ENCODE results near the gene FRMD8. TPM values are rescaled to one million over a fixed set of nuclear protein-coding genes. Genes with fewer than 3 reads are reported as not detected.
A peak's percentile ranks its signal among the peaks of the same experiment; 100 is the strongest.

The FRMD8 gene
- total and polyA plus RNA-seq, 9 of the 15 experiments (the other 6 are each of a cell fraction or from before 2014, with no cell fraction given) = 4.5 to 54.5 (median 15.8) TPM

DNA sequence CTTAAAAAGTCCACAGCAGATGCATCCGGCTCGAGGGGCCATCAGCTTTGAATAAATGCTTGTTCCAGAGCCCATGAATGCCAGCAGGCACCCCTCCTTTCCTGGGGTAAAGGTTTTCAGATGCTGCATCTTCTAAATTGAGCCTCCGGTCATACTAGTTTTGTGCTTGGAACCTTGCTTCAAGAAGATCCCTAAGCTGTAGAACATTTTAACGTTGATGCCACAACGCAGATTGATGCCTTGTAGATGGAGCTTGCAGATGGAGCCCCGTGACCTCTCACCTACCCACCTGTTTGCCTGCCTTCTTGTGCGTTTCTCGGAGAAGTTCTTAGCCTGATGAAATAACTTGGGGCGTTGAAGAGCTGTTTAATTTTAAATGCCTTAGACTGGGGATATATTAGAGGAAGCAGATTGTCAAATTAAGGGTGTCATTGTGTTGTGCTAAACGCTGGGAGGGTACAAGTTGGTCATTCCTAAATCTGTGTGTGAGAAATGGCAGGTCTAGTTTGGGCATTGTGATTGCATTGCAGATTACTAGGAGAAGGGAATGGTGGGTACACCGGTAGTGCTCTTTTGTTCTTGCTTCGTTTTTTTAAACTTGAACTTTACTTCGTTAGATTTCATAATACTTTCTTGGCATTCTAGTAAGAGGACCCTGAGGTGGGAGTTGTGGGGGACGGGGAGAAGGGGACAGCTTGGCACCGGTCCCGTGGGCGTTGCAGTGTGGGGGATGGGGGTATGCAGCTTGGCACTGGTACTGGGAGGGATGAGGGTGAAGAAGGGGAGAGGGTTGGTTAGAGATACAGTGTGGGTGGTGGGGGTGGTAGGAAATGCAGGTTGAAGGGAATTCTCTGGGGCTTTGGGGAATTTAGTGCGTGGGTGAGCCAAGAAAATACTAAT is 38.0 kb downstream of the FRMD8 start (continued):
- TF ChIP-seq ZNF830 (CRISPR knock-in tag; IDR thresholded peaks at IDR 0.05) (no peak), DPF2 (IDR thresholded peaks at IDR 0.05) (no peak), ZNF707 (CRISPR knock-in tag; conservative IDR thresholded peaks at IDR 0.05) (no peak), NONO (IDR thresholded peaks at IDR 0.05; ENCODE audit: low read depth in 2 of 2, low read length in 1 of 2) (0 out of 4 replicates have a peak, but pooled peaks of 1 of the 2 experiments have one; percentile 23), ATF7 (IDR thresholded peaks at IDR 0.05) (no peak), CHCHD3 (CRISPR knock-in tag; IDR thresholded peaks at IDR 0.05) (no peak), ILF3 (IDR thresholded peaks at IDR 0.05; ENCODE audit: borderline replicate concordance) (no peak), ZNF174 (CRISPR knock-in tag; IDR thresholded peaks at IDR 0.05) (no peak; the same call in 1 of the 2 replicates), SRSF9 (IDR thresholded peaks at IDR 0.05; ENCODE audit: borderline replicate concordance, low read depth, low read length) (no peak), CTBP1 (IDR thresholded peaks at IDR 0.05; ENCODE audit: borderline replicate concordance) (0 out of 2 replicates have a peak, but pooled peaks have one; percentile 9), CREM (IDR thresholded peaks at IDR 0.05; ENCODE audit: low read depth) (0 out of 2 replicates have a peak, but pooled peaks have one; percentile 4), TBL1XR1 (IDR thresholded peaks at IDR 0.05; ENCODE audit: low read length in 2 of 2) (peak; percentile 54 to 60; a peak in 3 of 4 replicates), PHB2 (IDR thresholded peaks at IDR 0.05; ENCODE audit: low read depth) (no peak), ZFPM2 (CRISPR knock-in tag; IDR thresholded peaks at IDR 0.05) (no peak; the same call in 1 of the 2 replicates), NR2C2 (CRISPR knock-in tag; IDR thresholded peaks at IDR 0.05) (no peak), NR2C2 (tag; IDR thresholded peaks at IDR 0.05) (no peak), ETV5 (CRISPR knock-in tag; IDR thresholded peaks at IDR 0.05; ENCODE audit: low read depth) (no peak), ZNF584 (CRISPR knock-in tag; IDR thresholded peaks at IDR 0.05; ENCODE audit: low read depth) (no peak), IFI16 (CRISPR knock-in tag; IDR thresholded peaks at IDR 0.05) (no peak), ARID2 (IDR thresholded peaks at IDR 0.05) (0 out of 2 replicates have a peak, but pooled peaks have one; percentile 11), PCBP1 (IDR thresholded peaks at IDR 0.05; ENCODE audit: low read depth, low read length, poor library complexity, severe bottlenecking) (peak; percentile 95), ZNF311 (CRISPR knock-in tag; IDR thresholded peaks at IDR 0.05) (no peak), ETS2 (tag; IDR thresholded peaks at IDR 0.05; ENCODE audit: borderline replicate concordance, poor library complexity, severe bottlenecking) (no peak), PHF8 (IDR thresholded peaks at IDR 0.05; ENCODE audit: borderline replicate concordance, low read length) (peak; percentile 9; the same call in 1 of the 2 replicates), MYNN (IDR thresholded peaks at IDR 0.05) (no peak), MYNN (CRISPR knock-in tag; IDR thresholded peaks at IDR 0.05) (no peak)
- TF ChIP-seq, protein P1, sequence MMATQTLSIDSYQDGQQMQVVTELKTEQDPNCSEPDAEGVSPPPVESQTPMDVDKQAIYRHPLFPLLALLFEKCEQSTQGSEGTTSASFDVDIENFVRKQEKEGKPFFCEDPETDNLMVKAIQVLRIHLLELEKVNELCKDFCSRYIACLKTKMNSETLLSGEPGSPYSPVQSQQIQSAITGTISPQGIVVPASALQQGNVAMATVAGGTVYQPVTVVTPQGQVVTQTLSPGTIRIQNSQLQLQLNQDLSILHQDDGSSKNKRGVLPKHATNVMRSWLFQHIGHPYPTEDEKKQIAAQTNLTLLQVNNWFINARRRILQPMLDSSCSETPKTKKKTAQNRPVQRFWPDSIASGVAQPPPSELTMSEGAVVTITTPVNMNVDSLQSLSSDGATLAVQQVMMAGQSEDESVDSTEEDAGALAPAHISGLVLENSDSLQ (IDR thresholded peaks at IDR 0.05) = no peak
- TF ChIP-seq, protein P2, sequence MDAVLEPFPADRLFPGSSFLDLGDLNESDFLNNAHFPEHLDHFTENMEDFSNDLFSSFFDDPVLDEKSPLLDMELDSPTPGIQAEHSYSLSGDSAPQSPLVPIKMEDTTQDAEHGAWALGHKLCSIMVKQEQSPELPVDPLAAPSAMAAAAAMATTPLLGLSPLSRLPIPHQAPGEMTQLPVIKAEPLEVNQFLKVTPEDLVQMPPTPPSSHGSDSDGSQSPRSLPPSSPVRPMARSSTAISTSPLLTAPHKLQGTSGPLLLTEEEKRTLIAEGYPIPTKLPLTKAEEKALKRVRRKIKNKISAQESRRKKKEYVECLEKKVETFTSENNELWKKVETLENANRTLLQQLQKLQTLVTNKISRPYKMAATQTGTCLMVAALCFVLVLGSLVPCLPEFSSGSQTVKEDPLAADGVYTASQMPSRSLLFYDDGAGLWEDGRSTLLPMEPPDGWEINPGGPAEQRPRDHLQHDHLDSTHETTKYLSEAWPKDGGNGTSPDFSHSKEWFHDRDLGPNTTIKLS (IDR thresholded peaks at IDR 0.05; ENCODE audit: borderline replicate concordance, low read depth) = no peak

All from K562 (cell line).